ENCODE data around the gene PEX13. TPM values are rescaled to one million over a fixed set of nuclear protein-coding genes. Genes with fewer than 3 reads are reported as not detected.

The PEX13 gene
- total and polyA plus RNA-seq, 10 of the 15 experiments (the other 5 are each of a cell fraction or from before 2014, with no cell fraction given): 2.6 to 27.6 (median 17.8) TPM

DNA sequence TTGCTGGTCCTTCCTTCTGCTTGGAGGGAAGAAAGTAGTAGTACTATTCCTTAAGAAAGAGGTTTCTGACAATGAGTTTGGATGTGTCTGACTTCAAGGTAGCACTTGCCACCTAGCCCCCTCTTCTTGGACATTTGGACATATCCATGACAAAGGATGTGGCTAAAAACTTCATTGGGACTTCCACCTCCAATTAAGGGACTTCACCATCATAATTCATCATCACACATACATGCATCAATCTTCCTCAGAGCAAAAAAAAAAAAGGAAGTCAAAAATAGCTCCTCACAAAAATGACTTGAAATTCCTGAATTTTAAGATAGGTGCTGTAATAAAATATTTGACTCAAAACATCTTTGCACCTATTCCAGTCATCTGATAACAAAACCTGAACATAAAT is 23.4 kb upstream of the PEX13 start (continued):
- TF ChIP-seq IKZF2 (IDR thresholded peaks at IDR 0.05) (no peak), ZSCAN29 (IDR thresholded peaks at IDR 0.05) (no peak), ZNF217 (IDR thresholded peaks at IDR 0.05) (no peak)
- TF ChIP-seq, protein P1, sequence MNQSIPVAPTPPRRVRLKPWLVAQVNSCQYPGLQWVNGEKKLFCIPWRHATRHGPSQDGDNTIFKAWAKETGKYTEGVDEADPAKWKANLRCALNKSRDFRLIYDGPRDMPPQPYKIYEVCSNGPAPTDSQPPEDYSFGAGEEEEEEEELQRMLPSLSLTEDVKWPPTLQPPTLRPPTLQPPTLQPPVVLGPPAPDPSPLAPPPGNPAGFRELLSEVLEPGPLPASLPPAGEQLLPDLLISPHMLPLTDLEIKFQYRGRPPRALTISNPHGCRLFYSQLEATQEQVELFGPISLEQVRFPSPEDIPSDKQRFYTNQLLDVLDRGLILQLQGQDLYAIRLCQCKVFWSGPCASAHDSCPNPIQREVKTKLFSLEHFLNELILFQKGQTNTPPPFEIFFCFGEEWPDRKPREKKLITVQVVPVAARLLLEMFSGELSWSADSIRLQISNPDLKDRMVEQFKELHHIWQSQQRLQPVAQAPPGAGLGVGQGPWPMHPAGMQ (IDR thresholded peaks at IDR 0.05; ENCODE audit: borderline replicate concordance): no peak
- TF ChIP-seq, protein P2, sequence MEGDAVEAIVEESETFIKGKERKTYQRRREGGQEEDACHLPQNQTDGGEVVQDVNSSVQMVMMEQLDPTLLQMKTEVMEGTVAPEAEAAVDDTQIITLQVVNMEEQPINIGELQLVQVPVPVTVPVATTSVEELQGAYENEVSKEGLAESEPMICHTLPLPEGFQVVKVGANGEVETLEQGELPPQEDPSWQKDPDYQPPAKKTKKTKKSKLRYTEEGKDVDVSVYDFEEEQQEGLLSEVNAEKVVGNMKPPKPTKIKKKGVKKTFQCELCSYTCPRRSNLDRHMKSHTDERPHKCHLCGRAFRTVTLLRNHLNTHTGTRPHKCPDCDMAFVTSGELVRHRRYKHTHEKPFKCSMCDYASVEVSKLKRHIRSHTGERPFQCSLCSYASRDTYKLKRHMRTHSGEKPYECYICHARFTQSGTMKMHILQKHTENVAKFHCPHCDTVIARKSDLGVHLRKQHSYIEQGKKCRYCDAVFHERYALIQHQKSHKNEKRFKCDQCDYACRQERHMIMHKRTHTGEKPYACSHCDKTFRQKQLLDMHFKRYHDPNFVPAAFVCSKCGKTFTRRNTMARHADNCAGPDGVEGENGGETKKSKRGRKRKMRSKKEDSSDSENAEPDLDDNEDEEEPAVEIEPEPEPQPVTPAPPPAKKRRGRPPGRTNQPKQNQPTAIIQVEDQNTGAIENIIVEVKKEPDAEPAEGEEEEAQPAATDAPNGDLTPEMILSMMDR (IDR thresholded peaks at IDR 0.05 in 2 of 3, conservative IDR thresholded peaks at IDR 0.05 in 1 of 3; ENCODE audit: control insufficient read depth in 2 of 3, extremely low read depth in 1 of 3, insufficient read depth in 1 of 3, low read depth in 3 of 3, low read length in 3 of 3): no peak
- TF ChIP-seq, protein P3, sequence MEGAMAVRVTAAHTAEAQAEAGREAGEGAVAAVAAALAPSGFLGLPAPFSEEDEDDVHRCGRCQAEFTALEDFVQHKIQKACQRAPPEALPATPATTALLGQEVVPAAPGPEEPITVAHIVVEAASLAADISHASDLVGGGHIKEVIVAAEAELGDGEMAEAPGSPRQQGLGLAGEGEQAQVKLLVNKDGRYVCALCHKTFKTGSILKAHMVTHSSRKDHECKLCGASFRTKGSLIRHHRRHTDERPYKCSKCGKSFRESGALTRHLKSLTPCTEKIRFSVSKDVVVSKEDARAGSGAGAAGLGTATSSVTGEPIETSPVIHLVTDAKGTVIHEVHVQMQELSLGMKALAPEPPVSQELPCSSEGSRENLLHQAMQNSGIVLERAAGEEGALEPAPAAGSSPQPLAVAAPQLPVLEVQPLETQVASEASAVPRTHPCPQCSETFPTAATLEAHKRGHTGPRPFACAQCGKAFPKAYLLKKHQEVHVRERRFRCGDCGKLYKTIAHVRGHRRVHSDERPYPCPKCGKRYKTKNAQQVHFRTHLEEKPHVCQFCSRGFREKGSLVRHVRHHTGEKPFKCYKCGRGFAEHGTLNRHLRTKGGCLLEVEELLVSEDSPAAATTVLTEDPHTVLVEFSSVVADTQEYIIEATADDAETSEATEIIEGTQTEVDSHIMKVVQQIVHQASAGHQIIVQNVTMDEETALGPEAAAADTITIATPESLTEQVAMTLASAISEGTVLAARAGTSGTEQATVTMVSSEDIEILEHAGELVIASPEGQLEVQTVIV (IDR thresholded peaks at IDR 0.05; ENCODE audit: borderline replicate concordance, partially characterized antibody): no peak
- TF ChIP-seq, protein P4, sequence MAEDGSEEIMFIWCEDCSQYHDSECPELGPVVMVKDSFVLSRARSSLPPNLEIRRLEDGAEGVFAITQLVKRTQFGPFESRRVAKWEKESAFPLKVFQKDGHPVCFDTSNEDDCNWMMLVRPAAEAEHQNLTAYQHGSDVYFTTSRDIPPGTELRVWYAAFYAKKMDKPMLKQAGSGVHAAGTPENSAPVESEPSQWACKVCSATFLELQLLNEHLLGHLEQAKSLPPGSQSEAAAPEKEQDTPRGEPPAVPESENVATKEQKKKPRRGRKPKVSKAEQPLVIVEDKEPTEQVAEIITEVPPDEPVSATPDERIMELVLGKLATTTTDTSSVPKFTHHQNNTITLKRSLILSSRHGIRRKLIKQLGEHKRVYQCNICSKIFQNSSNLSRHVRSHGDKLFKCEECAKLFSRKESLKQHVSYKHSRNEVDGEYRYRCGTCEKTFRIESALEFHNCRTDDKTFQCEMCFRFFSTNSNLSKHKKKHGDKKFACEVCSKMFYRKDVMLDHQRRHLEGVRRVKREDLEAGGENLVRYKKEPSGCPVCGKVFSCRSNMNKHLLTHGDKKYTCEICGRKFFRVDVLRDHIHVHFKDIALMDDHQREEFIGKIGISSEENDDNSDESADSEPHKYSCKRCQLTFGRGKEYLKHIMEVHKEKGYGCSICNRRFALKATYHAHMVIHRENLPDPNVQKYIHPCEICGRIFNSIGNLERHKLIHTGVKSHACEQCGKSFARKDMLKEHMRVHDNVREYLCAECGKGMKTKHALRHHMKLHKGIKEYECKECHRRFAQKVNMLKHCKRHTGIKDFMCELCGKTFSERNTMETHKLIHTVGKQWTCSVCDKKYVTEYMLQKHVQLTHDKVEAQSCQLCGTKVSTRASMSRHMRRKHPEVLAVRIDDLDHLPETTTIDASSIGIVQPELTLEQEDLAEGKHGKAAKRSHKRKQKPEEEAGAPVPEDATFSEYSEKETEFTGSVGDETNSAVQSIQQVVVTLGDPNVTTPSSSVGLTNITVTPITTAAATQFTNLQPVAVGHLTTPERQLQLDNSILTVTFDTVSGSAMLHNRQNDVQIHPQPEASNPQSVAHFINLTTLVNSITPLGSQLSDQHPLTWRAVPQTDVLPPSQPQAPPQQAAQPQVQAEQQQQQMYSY (CRISPR knock-in tag; IDR thresholded peaks at IDR 0.05): no peak

Data from GM12878 (cell line).